Keratinocyte (primary cell): ENCODE measurements around the gene MAP4. TPM values are rescaled to one million over a fixed set of nuclear protein-coding genes. Genes with fewer than 3 reads are reported as not detected.

Experiments
- DNase-seq: peaks from one replicate; pipeline ENCODE4 v3.0.0-alpha.2; 2011; ENCODE audit warnings: low read depth, missing footprints, low spot score
- FAIRE-seq: peaks from 2 replicates; lab custom pipeline; 2011; peaks lifted over from hg19 to GRCh38; lab: Jason Lieb, UNC
- H2AFZ ChIP-seq: 2 replicates; pipeline ENCODE4 v1.6.0; 2012; ENCODE audit warnings: low read length, control low read depth, inconsistent platforms; ENCODE audit not compliant: control insufficient read depth
- H3K27ac ChIP-seq: 2 replicates; pipeline ENCODE4 v1.5.1; 2011; ENCODE audit warnings: low read length; ENCODE audit not compliant: control insufficient read depth, insufficient read depth
- H3K27me3 ChIP-seq: 3 replicates; pipeline ENCODE4 v1.6.0; 2011; ENCODE audit warnings: low read length; ENCODE audit not compliant: control insufficient read depth, insufficient read depth; ENCODE audit errors: extremely low read depth
- H3K36me3 ChIP-seq, 2 experiments: 2 replicates in 1 of 2; 3 replicates in 1 of 2; pipeline ENCODE4 v1.5.1; 2011; ENCODE audit warnings: low read length in 2 of 2, mild to moderate bottlenecking in 1 of 2; ENCODE audit not compliant: control insufficient read depth in 2 of 2, insufficient read depth in 2 of 2; ENCODE audit errors: extremely low read depth in 1 of 2
- H3K4me1 ChIP-seq: 3 replicates; pipeline ENCODE4 v1.5.1; 2011; ENCODE audit warnings: low read length; ENCODE audit not compliant: control insufficient read depth, insufficient read depth; ENCODE audit errors: extremely low read depth
- H3K4me2 ChIP-seq: 3 replicates; pipeline ENCODE4 v1.6.0; 2011; ENCODE audit warnings: low read depth, low read length; ENCODE audit not compliant: control insufficient read depth, insufficient read depth; ENCODE audit errors: extremely low read depth
- H3K4me3 ChIP-seq, 3 experiments: fragments of 200-600 bp in 1 of 3; sonication (generic) in 1 of 3; 2 replicates in 2 of 3; 3 replicates in 1 of 3; pipeline ENCODE4 v1.5.1; 2011 to 2016; ENCODE audit warnings: low read length in 3 of 3, mild to moderate bottlenecking in 3 of 3, control low read depth in 2 of 3, inconsistent platforms in 1 of 3, low read depth in 1 of 3, mixed read lengths in 1 of 3, mixed run types in 1 of 3, moderate library complexity in 1 of 3; ENCODE audit not compliant: control insufficient read depth in 2 of 3, insufficient read depth in 2 of 3; ENCODE audit errors: extremely low read depth in 1 of 3
- H3K79me2 ChIP-seq: 2 replicates; pipeline ENCODE4 v1.6.0; 2012; ENCODE audit warnings: low read length; ENCODE audit not compliant: control insufficient read depth, insufficient read depth
- H3K9ac ChIP-seq: 3 replicates; pipeline ENCODE4 v1.6.0; 2011; ENCODE audit warnings: low read length; ENCODE audit not compliant: control insufficient read depth, insufficient read depth; ENCODE audit errors: extremely low read depth
- H3K9me1 ChIP-seq: 3 replicates; pipeline ENCODE4 v1.6.0; 2011; ENCODE audit warnings: low read length; ENCODE audit not compliant: control insufficient read depth, insufficient read depth; ENCODE audit errors: extremely low read depth
- H3K9me3 ChIP-seq: 2 replicates; pipeline ENCODE4 v1.5.1; 2012; ENCODE audit warnings: low read depth, low read length; ENCODE audit not compliant: control insufficient read depth
- H4K20me1 ChIP-seq: 3 replicates; pipeline ENCODE4 v1.6.0; 2011; ENCODE audit warnings: low read length; ENCODE audit not compliant: control insufficient read depth, insufficient read depth; ENCODE audit errors: extremely low read depth
- EZH2 ChIP-seq: IDR thresholded peaks from one replicate; pipeline ENCODE4 v1.6.1; 2012; ENCODE audit warnings: inconsistent platforms, mild to moderate bottlenecking, low read length, moderate library complexity
- dilution Hi-C: fragments of 300-500 bp; cut with MboI; formaldehyde crosslinking; loops from one replicate; pipeline ENCODE4 v1.7.0; 2020; ENCODE audit warnings: low sequenced_read_pairs; ENCODE audit not compliant: extremely low pct_ligation_motif_present
- polyA plus RNA-seq, 5 experiments: library from polyadenylated mRNA; depleted of rRNA in 3 of 5; stranded (reverse) in 3 of 5; stranded (forward) in 1 of 5; unstranded in 1 of 5; fragments of >200 nt; gene quantifications; 1 replicate in 1 of 5; 2 replicates in 3 of 5; 3 replicates in 1 of 5; pipeline versions ENCODE4 v1.2.1 to v1.2.3, GENCODE V29; 2011 to 2012; ENCODE audit warnings: missing spikeins in 2 of 5, low read depth in 1 of 5, low replicate concordance in 1 of 5
- TF ChIP-seq, protein P1 (sequence below), 3 experiments: IDR thresholded peaks in 1 of 3; conservative IDR thresholded peaks in 1 of 3; optimal IDR thresholded peaks in 1 of 3; 2 replicates in 2 of 3; 3 replicates in 1 of 3; pipeline versions ENCODE3 to v1.5.1; 2011; ENCODE audit warnings: low read length in 3 of 3, mild to moderate bottlenecking in 3 of 3, moderate library complexity in 2 of 3, control low read depth in 1 of 3, inconsistent platforms in 1 of 3; ENCODE audit not compliant: insufficient read depth in 2 of 3; ENCODE audit errors: extremely low read depth in 1 of 3

The MAP4 gene
- polyA plus RNA-seq, 1 donor (not counting 4 experiments of a cell fraction or from before 2014, with no cell fraction given), result 110 TPM

DNA sequence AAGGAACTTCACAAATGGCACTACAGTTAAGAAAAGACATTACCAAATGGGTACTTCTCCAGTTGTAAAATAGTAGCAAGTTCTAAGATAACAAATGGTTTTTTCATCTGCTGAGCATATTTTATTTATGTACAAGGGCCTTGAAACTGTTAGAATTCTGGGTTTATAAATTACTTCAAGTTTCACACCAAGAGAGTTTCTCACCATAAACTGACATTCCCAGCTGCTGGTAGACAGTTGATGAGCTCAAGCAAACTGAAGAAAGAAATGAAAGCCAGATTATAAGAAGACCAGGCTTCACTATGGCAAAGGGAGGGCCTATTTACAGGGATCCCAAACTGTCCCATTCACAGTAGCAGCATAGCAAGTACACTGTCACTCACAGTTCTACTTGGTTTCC is 113.5 kb downstream of the MAP4 start:
- peaks cover 7 to 17% of the 10 kb centered on the region in 2 experiments for H3K36me3 ChIP-seq

DNA sequence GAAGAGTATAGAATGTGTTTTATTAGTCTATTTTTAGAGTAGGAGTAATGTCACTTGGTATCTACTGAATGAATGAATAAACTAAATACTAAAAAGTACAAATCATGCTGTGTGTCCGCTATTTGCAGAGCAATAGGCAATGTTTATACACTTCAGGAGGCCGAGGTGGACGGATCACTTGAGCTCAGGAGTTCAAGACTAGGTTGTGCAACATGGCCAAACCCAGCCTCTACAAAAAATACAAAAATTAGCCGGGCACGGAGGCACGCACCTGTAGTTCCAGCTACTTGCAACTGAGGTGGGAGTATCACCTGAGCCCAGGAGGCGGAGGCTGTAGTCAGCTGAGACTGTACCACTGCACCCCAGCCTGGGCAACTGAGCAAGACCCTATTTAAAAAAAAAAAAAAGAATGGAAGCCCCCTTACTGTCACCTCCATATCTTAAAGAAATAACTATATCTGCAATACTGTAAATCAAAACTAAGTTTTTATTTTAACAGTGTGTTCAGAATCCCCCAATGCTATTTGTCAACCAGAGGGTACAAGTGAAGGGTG is 114.9 kb downstream of the MAP4 start:
- Histone ChIP-seq H4K20me1 (no peaks in the 10 kb centered on the region), H3K4me2 (no peak overlapping the region), H3K36me3 (peaks cover 7 to 14% of the 10 kb centered on the region in 2 experiments), H2AFZ (no peak overlapping the region), H3K9ac (no peak overlapping the region), H3K4me1 (no peaks in the 10 kb centered on the region), H3K9me1 (no peaks in the 10 kb centered on the region), H3K4me3 (no peak overlapping the region), H3K79me2 (no peaks in the 10 kb centered on the region), H3K9me3 (no peaks in the 10 kb centered on the region), H3K27me3 (no peaks in the 10 kb centered on the region), H3K27ac (no peak overlapping the region)
- DNase-seq (no peak), FAIRE-seq (no peak)
- no peak for TF ChIP-seq EZH2
- TF ChIP-seq, protein P1, sequence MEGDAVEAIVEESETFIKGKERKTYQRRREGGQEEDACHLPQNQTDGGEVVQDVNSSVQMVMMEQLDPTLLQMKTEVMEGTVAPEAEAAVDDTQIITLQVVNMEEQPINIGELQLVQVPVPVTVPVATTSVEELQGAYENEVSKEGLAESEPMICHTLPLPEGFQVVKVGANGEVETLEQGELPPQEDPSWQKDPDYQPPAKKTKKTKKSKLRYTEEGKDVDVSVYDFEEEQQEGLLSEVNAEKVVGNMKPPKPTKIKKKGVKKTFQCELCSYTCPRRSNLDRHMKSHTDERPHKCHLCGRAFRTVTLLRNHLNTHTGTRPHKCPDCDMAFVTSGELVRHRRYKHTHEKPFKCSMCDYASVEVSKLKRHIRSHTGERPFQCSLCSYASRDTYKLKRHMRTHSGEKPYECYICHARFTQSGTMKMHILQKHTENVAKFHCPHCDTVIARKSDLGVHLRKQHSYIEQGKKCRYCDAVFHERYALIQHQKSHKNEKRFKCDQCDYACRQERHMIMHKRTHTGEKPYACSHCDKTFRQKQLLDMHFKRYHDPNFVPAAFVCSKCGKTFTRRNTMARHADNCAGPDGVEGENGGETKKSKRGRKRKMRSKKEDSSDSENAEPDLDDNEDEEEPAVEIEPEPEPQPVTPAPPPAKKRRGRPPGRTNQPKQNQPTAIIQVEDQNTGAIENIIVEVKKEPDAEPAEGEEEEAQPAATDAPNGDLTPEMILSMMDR (optimal IDR thresholded peaks at IDR 0.05 in 1 of 3, IDR thresholded peaks at IDR 0.05 in 1 of 3, conservative IDR thresholded peaks at IDR 0.05 in 1 of 3; ENCODE audit: extremely low read depth in 1 of 3, insufficient read depth in 2 of 3, low read length in 3 of 3), result no peak
- dilution Hi-C loops, result no loop called here

More for the DNA sequence above, 113.5 kb downstream of the MAP4 start:
- no peak overlapping the region for H3K9ac ChIP-seq
- DNase-seq (no peak), FAIRE-seq (no peak)
- no peaks in the 10 kb centered on the region for H4K20me1 ChIP-seq
- no peak overlapping the region for H3K4me2 ChIP-seq
- H3K27me3 ChIP-seq, result no peaks in the 10 kb centered on the region
- dilution Hi-C loops, result no loop called here
- no peaks in the 10 kb centered on the region for H3K4me1 ChIP-seq
- no peaks in the 10 kb centered on the region for H3K9me1 ChIP-seq
- no peaks in the 10 kb centered on the region for H3K79me2 ChIP-seq
- no peak for TF ChIP-seq EZH2
- TF ChIP-seq, protein P1 (optimal IDR thresholded peaks at IDR 0.05 in 1 of 3, IDR thresholded peaks at IDR 0.05 in 1 of 3, conservative IDR thresholded peaks at IDR 0.05 in 1 of 3; ENCODE audit: extremely low read depth in 1 of 3, insufficient read depth in 2 of 3, low read length in 3 of 3), result no peak
- no peak overlapping the region for H3K27ac ChIP-seq
- no peak overlapping the region for H3K4me3 ChIP-seq
- no peaks in the 10 kb centered on the region for H3K9me3 ChIP-seq
- no peak overlapping the region for H2AFZ ChIP-seq
